ENCODE measurements around the gene CCL7.

CCL7 gene

DNA sequence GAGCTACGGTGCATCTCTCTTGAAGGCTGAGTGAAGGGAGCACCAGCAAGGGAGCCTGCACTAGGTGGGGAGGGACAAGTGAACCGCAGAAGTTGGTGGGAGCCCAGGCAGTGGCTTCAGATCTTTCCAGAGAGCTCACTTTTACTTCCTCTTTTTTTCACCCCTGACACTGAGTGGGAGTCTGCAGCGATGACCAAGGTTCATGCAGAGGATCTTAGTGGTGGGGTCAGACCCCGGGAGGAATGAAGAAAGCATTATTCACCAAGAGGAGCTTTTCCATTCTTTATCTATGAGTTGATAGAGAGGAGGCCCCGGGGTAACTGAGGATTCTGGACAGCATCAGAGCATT is 18.0 kb upstream of the CCL7 start:
- H3K79me2 ChIP-seq (ENCODE audit: insufficient read depth, low read length) = no peaks in the 10 kb centered on the region
- H3K4me1 ChIP-seq (ENCODE audit: insufficient read depth, low read length, severe bottlenecking) = no peaks in the 10 kb centered on the region
- H3K27ac ChIP-seq (ENCODE audit: low read depth, low read length, poor library complexity, severe bottlenecking) = no peak overlapping the region
- no peak overlapping the region for H3K9ac ChIP-seq (ENCODE audit: low read length)
- no peaks in the 10 kb centered on the region for H3K27me3 ChIP-seq (ENCODE audit: insufficient read depth, low read length)
- H3K9me2 ChIP-seq (ENCODE audit: low read depth, low read length) = no peaks in the 10 kb centered on the region
- H2AFZ ChIP-seq (ENCODE audit: low read length) = no peak overlapping the region
- TF ChIP-seq, protein P1, sequence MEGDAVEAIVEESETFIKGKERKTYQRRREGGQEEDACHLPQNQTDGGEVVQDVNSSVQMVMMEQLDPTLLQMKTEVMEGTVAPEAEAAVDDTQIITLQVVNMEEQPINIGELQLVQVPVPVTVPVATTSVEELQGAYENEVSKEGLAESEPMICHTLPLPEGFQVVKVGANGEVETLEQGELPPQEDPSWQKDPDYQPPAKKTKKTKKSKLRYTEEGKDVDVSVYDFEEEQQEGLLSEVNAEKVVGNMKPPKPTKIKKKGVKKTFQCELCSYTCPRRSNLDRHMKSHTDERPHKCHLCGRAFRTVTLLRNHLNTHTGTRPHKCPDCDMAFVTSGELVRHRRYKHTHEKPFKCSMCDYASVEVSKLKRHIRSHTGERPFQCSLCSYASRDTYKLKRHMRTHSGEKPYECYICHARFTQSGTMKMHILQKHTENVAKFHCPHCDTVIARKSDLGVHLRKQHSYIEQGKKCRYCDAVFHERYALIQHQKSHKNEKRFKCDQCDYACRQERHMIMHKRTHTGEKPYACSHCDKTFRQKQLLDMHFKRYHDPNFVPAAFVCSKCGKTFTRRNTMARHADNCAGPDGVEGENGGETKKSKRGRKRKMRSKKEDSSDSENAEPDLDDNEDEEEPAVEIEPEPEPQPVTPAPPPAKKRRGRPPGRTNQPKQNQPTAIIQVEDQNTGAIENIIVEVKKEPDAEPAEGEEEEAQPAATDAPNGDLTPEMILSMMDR (IDR thresholded peaks at IDR 0.05; ENCODE audit: low read length) = no peak
- TF ChIP-seq EZH2 (IDR thresholded peaks at IDR 0.05; ENCODE audit: borderline replicate concordance, low read length) = no peak
- H3K4me3 ChIP-seq (ENCODE audit: low read depth, low read length, poor library complexity, severe bottlenecking) = no peak overlapping the region
- H3F3A ChIP-seq (ENCODE audit: insufficient read depth, low read length) = no peaks in the 10 kb centered on the region
- no peaks in the 10 kb centered on the region for H3K36me3 ChIP-seq (ENCODE audit: insufficient read depth, low read length)
- H3K4me2 ChIP-seq (ENCODE audit: low read length) = no peak overlapping the region
- no peaks in the 10 kb centered on the region for H4K20me1 ChIP-seq (ENCODE audit: insufficient read depth, low read length)
- no peaks in the 10 kb centered on the region for H3K9me3 ChIP-seq (ENCODE audit: low read length)

DNA sequence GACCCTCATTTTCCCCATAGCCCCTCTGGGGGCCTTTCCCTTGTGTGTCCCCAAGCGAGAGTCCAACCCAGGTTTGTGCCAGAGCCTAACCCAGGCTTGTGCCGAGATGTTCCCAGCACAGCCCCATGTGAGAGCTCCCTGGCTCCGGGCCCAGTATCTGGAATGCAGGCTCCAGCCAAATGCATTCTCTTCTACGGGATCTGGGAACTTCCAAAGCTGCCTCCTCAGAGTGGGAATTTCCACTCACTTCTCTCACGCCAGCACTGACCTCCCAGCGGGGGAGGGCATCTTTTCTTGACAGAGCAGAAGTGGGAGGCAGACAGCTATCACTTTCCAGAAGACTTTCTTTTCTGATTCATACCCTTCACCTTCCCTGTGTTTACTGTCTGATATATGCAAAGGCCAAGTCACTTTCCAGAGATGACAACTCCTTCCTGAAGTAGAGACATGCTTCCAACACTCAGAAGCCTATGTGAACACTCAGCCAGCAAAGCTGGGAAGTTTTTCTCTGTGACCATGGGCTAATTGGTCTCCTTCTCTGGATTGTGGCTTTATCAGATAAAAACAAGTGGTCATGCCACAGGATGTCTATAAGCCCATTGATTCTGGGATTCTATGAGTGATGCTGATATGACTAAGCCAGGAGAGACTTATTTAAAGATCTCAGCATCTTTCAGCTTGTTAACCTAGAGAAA is 17.4 kb upstream of the CCL7 start:
- Histone ChIP-seq H4K20me1 (ENCODE audit: insufficient read depth, low read length) (no peaks in the 10 kb centered on the region), H3K27me3 (ENCODE audit: insufficient read depth, low read length) (no peaks in the 10 kb centered on the region), H2AFZ (ENCODE audit: low read length) (no peak overlapping the region), H3K4me2 (ENCODE audit: low read length) (no peak overlapping the region), H3K4me3 (ENCODE audit: low read depth, low read length, poor library complexity, severe bottlenecking) (no peak overlapping the region), H3K9me2 (ENCODE audit: low read depth, low read length) (no peaks in the 10 kb centered on the region), H3K9ac (ENCODE audit: low read length) (no peak overlapping the region), H3K79me2 (ENCODE audit: insufficient read depth, low read length) (no peaks in the 10 kb centered on the region), H3F3A (ENCODE audit: insufficient read depth, low read length) (no peaks in the 10 kb centered on the region), H3K4me1 (ENCODE audit: insufficient read depth, low read length, severe bottlenecking) (no peaks in the 10 kb centered on the region), H3K27ac (ENCODE audit: low read depth, low read length, poor library complexity, severe bottlenecking) (no peak overlapping the region), H3K9me3 (ENCODE audit: low read length) (no peaks in the 10 kb centered on the region), H3K36me3 (ENCODE audit: insufficient read depth, low read length) (no peaks in the 10 kb centered on the region)
- TF ChIP-seq, protein P1 (IDR thresholded peaks at IDR 0.05; ENCODE audit: low read length) = no peak
- TF ChIP-seq EZH2 (IDR thresholded peaks at IDR 0.05; ENCODE audit: borderline replicate concordance, low read length) = no peak

DNA sequence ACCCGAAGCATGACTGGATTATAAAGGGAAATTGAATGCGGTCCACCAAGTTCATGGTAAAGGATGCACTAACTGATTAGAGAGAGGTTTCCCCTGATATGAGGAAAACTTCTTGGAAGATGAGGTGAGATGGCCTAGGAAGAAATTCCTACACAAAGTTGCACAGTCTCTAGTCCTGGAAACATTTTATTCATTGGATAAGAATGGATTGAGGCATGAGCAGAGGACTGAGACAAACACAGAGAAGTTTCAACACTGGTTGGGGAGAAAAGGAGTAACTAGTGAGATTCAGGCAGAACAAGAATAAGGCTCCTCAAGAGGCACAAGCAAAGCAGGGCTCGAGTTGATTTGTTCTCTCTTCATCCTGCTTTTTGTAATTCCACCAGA is 16.9 kb upstream of the CCL7 start:
- Histone ChIP-seq H3F3A (ENCODE audit: insufficient read depth, low read length) (no peaks in the 10 kb centered on the region), H2AFZ (ENCODE audit: low read length) (no peak overlapping the region), H3K9me2 (ENCODE audit: low read depth, low read length) (no peaks in the 10 kb centered on the region), H3K27me3 (ENCODE audit: insufficient read depth, low read length) (no peaks in the 10 kb centered on the region), H3K36me3 (ENCODE audit: insufficient read depth, low read length) (no peaks in the 10 kb centered on the region), H3K9me3 (ENCODE audit: low read length) (no peaks in the 10 kb centered on the region), H3K9ac (ENCODE audit: low read length) (no peak overlapping the region), H4K20me1 (ENCODE audit: insufficient read depth, low read length) (no peaks in the 10 kb centered on the region), H3K27ac (ENCODE audit: low read depth, low read length, poor library complexity, severe bottlenecking) (no peak overlapping the region), H3K4me1 (ENCODE audit: insufficient read depth, low read length, severe bottlenecking) (no peaks in the 10 kb centered on the region), H3K4me3 (ENCODE audit: low read depth, low read length, poor library complexity, severe bottlenecking) (no peak overlapping the region), H3K4me2 (ENCODE audit: low read length) (no peak overlapping the region), H3K79me2 (ENCODE audit: insufficient read depth, low read length) (no peaks in the 10 kb centered on the region)
- TF ChIP-seq EZH2 (IDR thresholded peaks at IDR 0.05; ENCODE audit: borderline replicate concordance, low read length) = no peak
- TF ChIP-seq, protein P1 (IDR thresholded peaks at IDR 0.05; ENCODE audit: low read length) = no peak
